Adrenal gland (tissue), 5 donors: ENCODE measurements around the gene TMEM163.

Source experiments
- POLR2A ChIP-seq, 2 donors: fragments of 450-650 bp; IDR thresholded peaks; one replicate each; pipeline ENCODE4 v1.6.1; 2017; ENCODE audit warnings: antibody characterized with exemption in 2 of 2, mild to moderate bottlenecking in 2 of 2, moderate library complexity in 1 of 2
- TF ChIP-seq, protein P1 (sequence below), 6 experiments: fragments of 450-650 bp in 4 of 6; fragments of 200-600 bp in 2 of 6; sonication (generic) in 1 of 6; IDR thresholded peaks; 1 replicate in 5 of 6; 2 replicates in 1 of 6; pipeline versions ENCODE4 v1.5.1 to v1.8.0; 2016 to 2021; ENCODE audit warnings: antibody characterized with exemption in 6 of 6, mild to moderate bottlenecking in 2 of 6, moderate library complexity in 1 of 6
- donor health status: DM: no; HTN: no; CAD: no.

DNA sequence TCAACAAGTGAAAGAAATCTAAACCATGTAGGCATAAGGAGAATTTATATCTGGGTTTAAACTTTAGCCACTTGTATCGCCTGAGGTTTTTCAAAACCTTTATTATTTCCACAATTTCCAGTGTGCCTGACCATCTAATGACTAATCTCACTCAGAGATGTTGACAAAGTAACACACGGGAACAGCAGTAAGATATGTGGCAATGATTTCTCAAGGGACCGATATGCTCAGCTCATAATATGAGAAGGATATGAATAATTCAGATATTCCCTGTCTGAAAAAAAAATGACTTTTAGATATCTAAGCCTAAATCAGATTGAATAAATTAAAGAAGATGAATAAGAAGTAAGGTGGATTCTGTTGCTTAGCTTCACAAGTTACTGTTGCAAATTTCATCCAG is 43.5 kb downstream of the TMEM163 start:
- TF ChIP-seq, protein P1, sequence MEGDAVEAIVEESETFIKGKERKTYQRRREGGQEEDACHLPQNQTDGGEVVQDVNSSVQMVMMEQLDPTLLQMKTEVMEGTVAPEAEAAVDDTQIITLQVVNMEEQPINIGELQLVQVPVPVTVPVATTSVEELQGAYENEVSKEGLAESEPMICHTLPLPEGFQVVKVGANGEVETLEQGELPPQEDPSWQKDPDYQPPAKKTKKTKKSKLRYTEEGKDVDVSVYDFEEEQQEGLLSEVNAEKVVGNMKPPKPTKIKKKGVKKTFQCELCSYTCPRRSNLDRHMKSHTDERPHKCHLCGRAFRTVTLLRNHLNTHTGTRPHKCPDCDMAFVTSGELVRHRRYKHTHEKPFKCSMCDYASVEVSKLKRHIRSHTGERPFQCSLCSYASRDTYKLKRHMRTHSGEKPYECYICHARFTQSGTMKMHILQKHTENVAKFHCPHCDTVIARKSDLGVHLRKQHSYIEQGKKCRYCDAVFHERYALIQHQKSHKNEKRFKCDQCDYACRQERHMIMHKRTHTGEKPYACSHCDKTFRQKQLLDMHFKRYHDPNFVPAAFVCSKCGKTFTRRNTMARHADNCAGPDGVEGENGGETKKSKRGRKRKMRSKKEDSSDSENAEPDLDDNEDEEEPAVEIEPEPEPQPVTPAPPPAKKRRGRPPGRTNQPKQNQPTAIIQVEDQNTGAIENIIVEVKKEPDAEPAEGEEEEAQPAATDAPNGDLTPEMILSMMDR (IDR thresholded peaks at IDR 0.05), result no peak
- TF ChIP-seq POLR2A (IDR thresholded peaks at IDR 0.05), result no peak
